ENCODE measurements around the gene RSPH6A.

DNA sequence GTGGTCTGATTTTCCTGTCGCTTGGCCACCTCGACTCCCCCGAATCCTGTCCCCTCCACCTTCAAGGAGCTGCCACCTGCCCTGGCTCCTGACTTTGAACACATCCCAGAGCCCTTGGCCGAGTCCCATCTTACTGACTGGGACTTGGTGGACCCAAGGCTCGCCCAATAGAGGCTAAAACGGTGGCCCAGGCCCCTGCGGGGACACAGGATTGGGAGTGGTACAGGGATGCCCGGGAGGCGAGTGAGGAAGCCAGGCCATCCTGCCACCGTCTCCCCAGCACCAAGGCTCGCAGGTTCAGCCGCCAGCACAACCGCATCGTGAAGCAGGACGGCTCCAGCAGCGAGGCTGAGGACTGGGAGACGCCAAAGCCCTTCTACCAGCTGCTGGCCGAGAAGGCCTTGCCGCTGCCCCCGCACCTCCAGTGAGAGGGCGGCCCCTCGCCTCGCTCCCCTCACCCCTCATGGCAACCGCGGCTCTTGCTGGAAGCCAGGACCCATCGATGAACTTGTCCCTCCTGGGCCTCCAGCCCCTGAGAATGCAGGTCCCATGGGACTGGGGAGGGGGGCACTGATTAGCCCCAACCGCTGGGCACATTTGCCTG lies 51.3 kb downstream of the RSPH6A start:
- TF ChIP-seq, protein P1, sequence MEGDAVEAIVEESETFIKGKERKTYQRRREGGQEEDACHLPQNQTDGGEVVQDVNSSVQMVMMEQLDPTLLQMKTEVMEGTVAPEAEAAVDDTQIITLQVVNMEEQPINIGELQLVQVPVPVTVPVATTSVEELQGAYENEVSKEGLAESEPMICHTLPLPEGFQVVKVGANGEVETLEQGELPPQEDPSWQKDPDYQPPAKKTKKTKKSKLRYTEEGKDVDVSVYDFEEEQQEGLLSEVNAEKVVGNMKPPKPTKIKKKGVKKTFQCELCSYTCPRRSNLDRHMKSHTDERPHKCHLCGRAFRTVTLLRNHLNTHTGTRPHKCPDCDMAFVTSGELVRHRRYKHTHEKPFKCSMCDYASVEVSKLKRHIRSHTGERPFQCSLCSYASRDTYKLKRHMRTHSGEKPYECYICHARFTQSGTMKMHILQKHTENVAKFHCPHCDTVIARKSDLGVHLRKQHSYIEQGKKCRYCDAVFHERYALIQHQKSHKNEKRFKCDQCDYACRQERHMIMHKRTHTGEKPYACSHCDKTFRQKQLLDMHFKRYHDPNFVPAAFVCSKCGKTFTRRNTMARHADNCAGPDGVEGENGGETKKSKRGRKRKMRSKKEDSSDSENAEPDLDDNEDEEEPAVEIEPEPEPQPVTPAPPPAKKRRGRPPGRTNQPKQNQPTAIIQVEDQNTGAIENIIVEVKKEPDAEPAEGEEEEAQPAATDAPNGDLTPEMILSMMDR (IDR thresholded peaks at IDR 0.05 in 8 of 11, conservative IDR thresholded peaks at IDR 0.05 in 3 of 11): no peak
- TF ChIP-seq POLR2A (IDR thresholded peaks at IDR 0.05) (no peak), POLR2AphosphoS5 (IDR thresholded peaks at IDR 0.05) (peak in 2 of 3 donors; percentile 53 to 59)

Data from spleen (tissue), 7 donors.